Measurements from ENCODE around the gene OSBPL8. TPM values are rescaled to one million over a fixed set of nuclear protein-coding genes. Genes with fewer than 3 reads are reported as not detected.

OSBPL8 gene
- total and polyA plus RNA-seq, 10 of the 15 experiments (the other 5 are each of a cell fraction or from before 2014, with no cell fraction given), result 10.4 to 58.0 (median 32.0) TPM

- no peak for TF ChIP-seq EP300 (IDR thresholded peaks at IDR 0.05; ENCODE audit: borderline replicate concordance in 1 of 2, control insufficient read depth in 1 of 2, low read depth in 2 of 2, low read length in 2 of 2)
- no peak for TF ChIP-seq CBX5 (IDR thresholded peaks at IDR 0.05; ENCODE audit: low read depth)
- no peak for TF ChIP-seq BCL3 (IDR thresholded peaks at IDR 0.05; ENCODE audit: borderline replicate concordance, insufficient read depth, low read depth, low read length, poor library complexity, severe bottlenecking)
Measured at GRCh38 chr12:76547526-76547925, 12.0 kb downstream of the OSBPL8 start (continued).

GRCh38 chr12:76546889-76547288, 12.7 kb downstream of the OSBPL8 start:
- Histone ChIP-seq H3K27ac (ENCODE audit: control insufficient read depth, insufficient read depth) (no peak overlapping the region), H3K36me3 (ENCODE audit: control insufficient read depth in 2 of 2, insufficient read depth in 2 of 2, low read length in 1 of 2) (no peaks in the 10 kb centered on the region), H3K27me3 (replicated peaks in 1 of 2; ENCODE audit: control insufficient read depth in 2 of 2, insufficient read depth in 2 of 2, low read length in 1 of 2) (no peaks in the 10 kb centered on the region), H3K4me1 (ENCODE audit: control insufficient read depth, insufficient read depth, low read length) (no peaks in the 10 kb centered on the region), H3K4me3 (no peak overlapping the region), H3K9ac (ENCODE audit: control insufficient read depth, insufficient read depth, low read length) (no peak overlapping the region), H3K79me2 (ENCODE audit: control insufficient read depth, insufficient read depth, low read length) (peaks cover 12% of the 10 kb centered on the region), H3K4me2 (ENCODE audit: control insufficient read depth, insufficient read depth) (no peak overlapping the region), H4K20me1 (ENCODE audit: control insufficient read depth, insufficient read depth) (no peaks in the 10 kb centered on the region), H3K9me3 (replicated peaks; ENCODE audit: control insufficient read depth, insufficient read depth, low read length) (no peaks in the 10 kb centered on the region; the same call in 2 of the 3 replicates), H2AFZ (ENCODE audit: control insufficient read depth, low read depth, low read length) (no peak overlapping the region)
- RAD21 ChIA-PET (ENCODE audit: unreplicated experiment), result no interaction called here
- intact Hi-C loops (cut with micrococcal nuclease; ENCODE audit: unreplicated experiment), result no loop called here
- SMC1A ChIA-PET (ENCODE audit: uncharacterized antibody, unreplicated experiment), result interaction anchor here (0.9 to 2.3 kb wide), 2 partner anchors 10 to 38 kb away, joined by 3 to 7 read pairs; no protein-coding TSS in a partner anchor
- FAIRE-seq (no peak), DNase-seq (ENCODE audit: low read depth, low spot score) (no peak), ATAC-seq (no peak)
- in situ Hi-C loops (cut with MboI), result no loop called here
- 95% methylated on average over 3 of the region's 3 CpGs for WGBS (ENCODE audit: insufficient coverage, insufficient replicate concordance, low lambda C conversion rate, missing lambda C conversion rate)
- CTCF ChIA-PET, result interaction anchor here (0.8 to 1.3 kb wide), 4 partner anchors 10 to 40 kb away, joined by 3 to 4 read pairs (median 4); partner anchors contain the start of gene OSBPL8
- BruUV-seq (replicated peaks), result no TSS peak
- TF ChIP-seq EZH2 (IDR thresholded peaks at IDR 0.05; ENCODE audit: borderline replicate concordance, control insufficient read depth, low read depth, low read length) (no peak), JUNB (IDR thresholded peaks at IDR 0.05) (no peak), MTA2 (IDR thresholded peaks at IDR 0.05; ENCODE audit: low read depth) (no peak), MEF2B (IDR thresholded peaks at IDR 0.05; ENCODE audit: partially characterized antibody, poor library complexity, severe bottlenecking) (no peak), RELA (IDR thresholded peaks at IDR 0.05; ENCODE audit: borderline replicate concordance, partially characterized antibody) (no peak), ZBTB4 (CRISPR knock-in tag; IDR thresholded peaks at IDR 0.05) (no peak), CBX3 (IDR thresholded peaks at IDR 0.05; ENCODE audit: borderline replicate concordance, low read depth) (no peak), TBL1XR1 (IDR thresholded peaks at IDR 0.05; ENCODE audit: low read depth, low read length) (no peak), CHD1 (IDR thresholded peaks at IDR 0.05; ENCODE audit: low read depth, low read length) (no peak)
- POLR2A ChIA-PET, result no interaction called here

Measured in GM12878 (cell line).